Peyer's patch (tissue), 4 donors: Measurements from ENCODE around the gene SERPINH1.

Experiments used
- CTCF ChIP-seq, 6 experiments: fragments of 450-650 bp in 4 of 6; fragments of 200-600 bp in 2 of 6; sonication (generic) in 1 of 6; IDR thresholded peaks; one replicate each; pipeline ENCODE4 v1.5.1; 2017 to 2019; ENCODE audit warnings: antibody characterized with exemption in 6 of 6, mild to moderate bottlenecking in 3 of 6, moderate library complexity in 1 of 6
- POLR2A ChIP-seq, 2 donors: fragments of 450-650 bp; IDR thresholded peaks; one replicate each; pipeline ENCODE4 v1.5.1; 2017; ENCODE audit warnings: antibody characterized with exemption in 2 of 2, mild to moderate bottlenecking in 2 of 2, moderate library complexity in 2 of 2

- TF ChIP-seq POLR2A (IDR thresholded peaks at IDR 0.05) = no peak
- peak in 3 of 6 experiments; percentile 11 to 19 (median 16) for TF ChIP-seq CTCF (IDR thresholded peaks at IDR 0.05)
Observed at GRCh38 chr11:75563978-75564552, 2.0 kb downstream of the SERPINH1 start.
